ENCODE measurements around the gene OR10J1. TPM values are rescaled to one million over a fixed set of nuclear protein-coding genes. Genes with fewer than 3 reads are reported as not detected.

Gene OR10J1
- total RNA-seq, 1 donor from 2014 or later: not detected

GRCh38 chr1:159465191-159465603 is 25.7 kb downstream of the OR10J1 start:
- Mint-ChIP-seq H3K9me3 (ENCODE audit: low read depth) (peaks cover 63% of the 10 kb centered on the region), H3K27ac (no peak overlapping the region), H3K4me1 (ENCODE audit: low read depth) (no peaks in the 10 kb centered on the region), H3K4me3 (ENCODE audit: low read depth) (no peak overlapping the region), H3K27me3 (no peaks in the 10 kb centered on the region), H3K36me3 (ENCODE audit: insufficient read depth) (no peaks in the 10 kb centered on the region)
- no peak for DNase-seq (ENCODE audit: low spot score, unreplicated experiment)
- no peak for TF ChIP-seq CTCF (IDR thresholded peaks at IDR 0.05; ENCODE audit: unreplicated experiment)

- H3K27ac Mint-ChIP-seq: no peak overlapping the region
- no peaks in the 10 kb centered on the region for H3K4me1 Mint-ChIP-seq (ENCODE audit: low read depth)
- no peaks in the 10 kb centered on the region for H3K27me3 Mint-ChIP-seq
- no peak for DNase-seq (ENCODE audit: low spot score, unreplicated experiment)
- no peak overlapping the region for H3K4me3 Mint-ChIP-seq (ENCODE audit: low read depth)
- no peaks in the 10 kb centered on the region for H3K36me3 Mint-ChIP-seq (ENCODE audit: insufficient read depth)
- TF ChIP-seq CTCF (IDR thresholded peaks at IDR 0.05; ENCODE audit: unreplicated experiment): no peak
- H3K9me3 Mint-ChIP-seq (ENCODE audit: low read depth): peaks cover 57% of the 10 kb centered on the region
Observed at GRCh38 chr1:159468321-159468720, 28.8 kb downstream of the OR10J1 start.

- Mint-ChIP-seq H3K36me3 (ENCODE audit: insufficient read depth) (no peaks in the 10 kb centered on the region), H3K27me3 (no peaks in the 10 kb centered on the region), H3K9me3 (ENCODE audit: low read depth) (peaks cover 48% of the 10 kb centered on the region), H3K4me1 (ENCODE audit: low read depth) (no peaks in the 10 kb centered on the region), H3K27ac (no peak overlapping the region), H3K4me3 (ENCODE audit: low read depth) (no peak overlapping the region)
- TF ChIP-seq CTCF (IDR thresholded peaks at IDR 0.05; ENCODE audit: unreplicated experiment): no peak
- DNase-seq (ENCODE audit: low spot score, unreplicated experiment): no peak
Observed at GRCh38 chr1:159469921-159470533, 30.5 kb downstream of the OR10J1 start.

- DNase-seq (ENCODE audit: low spot score, unreplicated experiment): no peak
- H3K27me3 Mint-ChIP-seq: no peaks in the 10 kb centered on the region
- no peaks in the 10 kb centered on the region for H3K4me1 Mint-ChIP-seq (ENCODE audit: low read depth)
- no peak overlapping the region for H3K27ac Mint-ChIP-seq
- H3K9me3 Mint-ChIP-seq (ENCODE audit: low read depth): peaks cover 39% of the 10 kb centered on the region
- H3K36me3 Mint-ChIP-seq (ENCODE audit: insufficient read depth): no peaks in the 10 kb centered on the region
- TF ChIP-seq CTCF (IDR thresholded peaks at IDR 0.05; ENCODE audit: unreplicated experiment): no peak
- H3K4me3 Mint-ChIP-seq (ENCODE audit: low read depth): no peak overlapping the region
Observed at GRCh38 chr1:159473335-159473734, 33.8 kb downstream of the OR10J1 start.

GRCh38 chr1:159474926-159475325 is 35.4 kb downstream of the OR10J1 start:
- Mint-ChIP-seq H3K4me3 (ENCODE audit: low read depth) (no peak overlapping the region), H3K9me3 (ENCODE audit: low read depth) (peaks cover 35% of the 10 kb centered on the region), H3K27ac (no peak overlapping the region), H3K36me3 (ENCODE audit: insufficient read depth) (no peaks in the 10 kb centered on the region), H3K4me1 (ENCODE audit: low read depth) (no peaks in the 10 kb centered on the region), H3K27me3 (no peaks in the 10 kb centered on the region)
- TF ChIP-seq CTCF (IDR thresholded peaks at IDR 0.05; ENCODE audit: unreplicated experiment): no peak
- no peak for DNase-seq (ENCODE audit: low spot score, unreplicated experiment)
